Endothelial cell of umbilical vein (primary cell): ENCODE results near the gene DPH6. TPM values are rescaled to one million over a fixed set of nuclear protein-coding genes. Genes with fewer than 3 reads are reported as not detected.

ENCODE experiments used
- BruUV-seq: library from RNA; stranded (reverse); fragments of 400-500 nt; replicated peaks from 2 replicates; lab custom pipeline; 2021; lab: Mats Ljungman, UMichigan
- CTCF ChIA-PET: fragments of 300-600, 350-600 bp; sonication (Branson Sonifier 250); formaldehyde crosslinking; loops from one replicate; lab custom pipeline; 2021; ENCODE audit warnings: antibody characterized with exemption, inconsistent platforms; lab: Charles Lee
- POLR2A ChIA-PET: fragments of 300-600, 350-600 bp; sonication (Branson Sonifier 250); formaldehyde crosslinking; loops from one replicate; lab custom pipeline; 2021; ENCODE audit warnings: antibody characterized with exemption, inconsistent platforms; lab: Charles Lee
- DNase-seq: peaks from one replicate; pipeline ENCODE4 v3.0.0-alpha.2; 2011; ENCODE audit warnings: low read depth, low spot score
- FAIRE-seq: peaks from 2 replicates; lab custom pipeline; 2011; peaks lifted over from hg19 to GRCh38; lab: Jason Lieb, UNC
- H2AFZ ChIP-seq: 2 replicates; pipeline ENCODE4 v1.6.0; 2012; ENCODE audit warnings: low read depth, low read length, control low read depth, inconsistent platforms
- H3K27ac ChIP-seq: 2 replicates; pipeline ENCODE4 v1.5.1; 2011; ENCODE audit warnings: low read depth, mild to moderate bottlenecking, control low read depth, low read length, moderate library complexity; ENCODE audit not compliant: insufficient read depth
- H3K27me3 ChIP-seq, 2 experiments: 2 replicates each; pipeline versions ENCODE4 v1.6.0 to v1.6.1; 2011; ENCODE audit warnings: low read length in 2 of 2, mixed read lengths in 1 of 2; ENCODE audit not compliant: control insufficient read depth in 2 of 2, insufficient read depth in 2 of 2
- H3K36me3 ChIP-seq, 2 experiments: 2 replicates in 1 of 2; 3 replicates in 1 of 2; pipeline ENCODE4 v1.5.1; 2011; ENCODE audit warnings: low read length in 2 of 2, mild to moderate bottlenecking in 1 of 2, moderate library complexity in 1 of 2; ENCODE audit not compliant: control insufficient read depth in 2 of 2, insufficient read depth in 2 of 2; ENCODE audit errors: extremely low read depth in 1 of 2
- H3K4me1 ChIP-seq: 3 replicates; pipeline ENCODE4 v1.5.1; 2011; ENCODE audit warnings: mild to moderate bottlenecking, low read length; ENCODE audit not compliant: control insufficient read depth, insufficient read depth; ENCODE audit errors: extremely low read depth
- H3K4me2 ChIP-seq: 2 replicates; pipeline ENCODE4 v1.6.1; 2011; ENCODE audit warnings: low read length, control low read depth, mixed read lengths; ENCODE audit not compliant: insufficient read depth
- H3K4me3 ChIP-seq, 3 experiments: fragments of 200-600 bp in 1 of 3; sonication (generic), shearing (Covaris generic) in 1 of 3; replicated peaks in 1 of 3; 2 replicates each; pipeline ENCODE4 v1.5.1; 2011 to 2016; ENCODE audit warnings: control low read depth in 3 of 3, low read length in 3 of 3, mild to moderate bottlenecking in 2 of 3, inconsistent platforms in 1 of 3, low read depth in 1 of 3, moderate library complexity in 1 of 3; ENCODE audit not compliant: insufficient read depth in 1 of 3
- H3K79me2 ChIP-seq: 2 replicates; pipeline ENCODE4 v1.6.0; 2012; ENCODE audit warnings: low read length, inconsistent platforms; ENCODE audit not compliant: control insufficient read depth, insufficient read depth
- H3K9ac ChIP-seq: replicated peaks from 2 replicates; pipeline ENCODE3; 2011; ENCODE audit warnings: low read length, control low read depth; ENCODE audit not compliant: insufficient read depth; ENCODE audit errors: extremely low read depth
- H3K9me1 ChIP-seq: replicated peaks from 3 replicates; pipeline ENCODE4 v1.6.0; 2011; ENCODE audit warnings: mild to moderate bottlenecking, low read length; ENCODE audit not compliant: control insufficient read depth, insufficient read depth; ENCODE audit errors: extremely low read depth
- H3K9me3 ChIP-seq: replicated peaks from 2 replicates; pipeline ENCODE4 v1.5.1; 2012; ENCODE audit warnings: low read length, inconsistent platforms; ENCODE audit not compliant: control insufficient read depth, insufficient read depth
- H4K20me1 ChIP-seq: replicated peaks from 2 replicates; pipeline ENCODE3; 2011; ENCODE audit warnings: mild to moderate bottlenecking, low read length; ENCODE audit not compliant: control insufficient read depth, insufficient read depth; ENCODE audit errors: extremely low read depth
- EZH2 ChIP-seq: IDR thresholded peaks from 2 replicates; pipeline ENCODE4 v1.6.1; 2012; ENCODE audit warnings: borderline replicate concordance, low read depth, mild to moderate bottlenecking, moderate library complexity, low read length, inconsistent platforms; ENCODE audit not compliant: severe bottlenecking
- FOS ChIP-seq: IDR thresholded peaks from 2 replicates; pipeline ENCODE4 v1.6.1; 2011; ENCODE audit warnings: mild to moderate bottlenecking, low read length, moderate library complexity, borderline replicate concordance; ENCODE audit not compliant: insufficient read depth
- GATA2 ChIP-seq: IDR thresholded peaks from 2 replicates; pipeline ENCODE4 v1.7.0; 2011; ENCODE audit warnings: low read depth, mild to moderate bottlenecking, moderate library complexity, mixed read lengths, low read length; ENCODE audit not compliant: insufficient read length, insufficient read depth
- JUN ChIP-seq: IDR thresholded peaks from 2 replicates; pipeline ENCODE4 v1.6.1; 2011; ENCODE audit warnings: borderline replicate concordance, low read depth; ENCODE audit not compliant: insufficient read length, insufficient read depth
- MYC ChIP-seq: IDR thresholded peaks from one replicate; pipeline ENCODE4 v1.6.1; 2011; ENCODE audit warnings: mild to moderate bottlenecking, low read depth, low read length
- POLR2A ChIP-seq: IDR thresholded peaks from 2 replicates; pipeline ENCODE4 v1.6.1; 2012; ENCODE audit warnings: low read depth, mild to moderate bottlenecking, control low read depth, low read length
- POLR2AphosphoS5 ChIP-seq: IDR thresholded peaks from 2 replicates; pipeline ENCODE4 v1.6.1; 2012; ENCODE audit warnings: low read depth, mild to moderate bottlenecking, control low read depth, low read length, moderate library complexity; ENCODE audit not compliant: insufficient read depth
- dilution Hi-C: fragments of 300-500 bp; cut with MboI; formaldehyde crosslinking; loops from one replicate; pipeline ENCODE4 v1.15.0; 2019; ENCODE audit warnings: low sequenced_read_pairs; ENCODE audit not compliant: extremely low pct_ligation_motif_present
- intact Hi-C: fragments of 100-400 bp; cut with micrococcal nuclease; formaldehyde crosslinking; loops from one replicate; pipeline ENCODE4 v1.10.0; 2022
- polyA plus RNA-seq, 4 experiments: library from polyadenylated mRNA; depleted of rRNA in 3 of 4; stranded (reverse) in 3 of 4; unstranded in 1 of 4; fragments of >200 nt; gene quantifications; 2 replicates each; pipeline versions ENCODE4 v1.2.1 to v1.2.3, GENCODE V29; 2011 to 2012; ENCODE audit warnings: missing spikeins in 1 of 4
- total RNA-seq: library from RNA; stranded (reverse); gene quantifications from 2 replicates; pipeline ENCODE4 v1.2.3, GENCODE V29; 2021
- TF ChIP-seq, protein P1 (sequence below), 2 donors: IDR thresholded peaks; 1 replicate in 1 of 2; 2 replicates in 1 of 2; pipeline ENCODE4 v1.5.1; 2011; ENCODE audit warnings: low read length in 2 of 2, mild to moderate bottlenecking in 2 of 2, moderate library complexity in 2 of 2, control low read depth in 1 of 2, inconsistent platforms in 1 of 2, low read depth in 1 of 2; ENCODE audit not compliant: insufficient read depth in 1 of 2; ENCODE audit errors: extremely low read depth in 1 of 2
- TF ChIP-seq, protein P2 (sequence below): IDR thresholded peaks from 2 replicates; pipeline ENCODE4 v1.6.1; 2011; ENCODE audit not compliant: insufficient read depth, insufficient read length

DPH6 gene
- total and polyA plus RNA-seq, 2 donors (not counting 3 experiments of a cell fraction or from before 2014, with no cell fraction given): 4.6 to 10.1 TPM

DNA sequence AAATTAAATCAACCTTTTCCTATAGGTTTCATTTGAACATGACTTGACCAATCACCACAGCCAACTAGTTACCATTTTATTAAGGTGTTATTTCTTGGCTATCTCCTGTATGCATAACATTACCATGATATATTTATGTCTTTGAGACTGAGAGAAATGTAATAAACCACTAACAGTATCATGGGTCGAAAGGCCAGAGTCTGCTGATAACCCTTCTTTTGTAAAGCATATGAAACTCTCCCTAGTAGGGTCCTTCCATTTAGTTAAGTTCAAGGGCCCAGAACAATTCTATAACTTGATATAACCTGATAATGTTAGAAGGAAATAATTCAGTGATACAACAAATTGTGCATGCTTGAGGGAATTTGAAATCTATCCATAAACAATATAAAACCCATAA lies 14.3 kb upstream of the DPH6 start:
- no TSS peak for BruUV-seq
- dilution Hi-C loops (no loop called here), intact Hi-C loops (no loop called here)
- Histone ChIP-seq H3K27ac (no peak overlapping the region), H3K9ac (no peak overlapping the region), H3K79me2 (no peaks in the 10 kb centered on the region), H3K36me3 (no peaks in the 10 kb centered on the region), H3K27me3 (no peaks in the 10 kb centered on the region), H3K9me1 (no peaks in the 10 kb centered on the region), H3K4me2 (no peak overlapping the region), H3K4me1 (no peaks in the 10 kb centered on the region), H3K4me3 (no peak overlapping the region), H4K20me1 (no peaks in the 10 kb centered on the region), H3K9me3 (no peaks in the 10 kb centered on the region), H2AFZ (no peak overlapping the region)
- CTCF ChIA-PET: no interaction called here
- no peak for TF ChIP-seq POLR2A
- no peak for TF ChIP-seq JUN
- TF ChIP-seq MYC: no peak
- no peak for TF ChIP-seq FOS
- TF ChIP-seq POLR2AphosphoS5: no peak
- TF ChIP-seq, protein P1, sequence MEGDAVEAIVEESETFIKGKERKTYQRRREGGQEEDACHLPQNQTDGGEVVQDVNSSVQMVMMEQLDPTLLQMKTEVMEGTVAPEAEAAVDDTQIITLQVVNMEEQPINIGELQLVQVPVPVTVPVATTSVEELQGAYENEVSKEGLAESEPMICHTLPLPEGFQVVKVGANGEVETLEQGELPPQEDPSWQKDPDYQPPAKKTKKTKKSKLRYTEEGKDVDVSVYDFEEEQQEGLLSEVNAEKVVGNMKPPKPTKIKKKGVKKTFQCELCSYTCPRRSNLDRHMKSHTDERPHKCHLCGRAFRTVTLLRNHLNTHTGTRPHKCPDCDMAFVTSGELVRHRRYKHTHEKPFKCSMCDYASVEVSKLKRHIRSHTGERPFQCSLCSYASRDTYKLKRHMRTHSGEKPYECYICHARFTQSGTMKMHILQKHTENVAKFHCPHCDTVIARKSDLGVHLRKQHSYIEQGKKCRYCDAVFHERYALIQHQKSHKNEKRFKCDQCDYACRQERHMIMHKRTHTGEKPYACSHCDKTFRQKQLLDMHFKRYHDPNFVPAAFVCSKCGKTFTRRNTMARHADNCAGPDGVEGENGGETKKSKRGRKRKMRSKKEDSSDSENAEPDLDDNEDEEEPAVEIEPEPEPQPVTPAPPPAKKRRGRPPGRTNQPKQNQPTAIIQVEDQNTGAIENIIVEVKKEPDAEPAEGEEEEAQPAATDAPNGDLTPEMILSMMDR (IDR thresholded peaks at IDR 0.05; ENCODE audit: extremely low read depth in 1 of 2, insufficient read depth in 1 of 2, low read depth in 1 of 2, low read length in 2 of 2): no peak
- no peak for TF ChIP-seq GATA2
- TF ChIP-seq EZH2: no peak
- TF ChIP-seq, protein P2, sequence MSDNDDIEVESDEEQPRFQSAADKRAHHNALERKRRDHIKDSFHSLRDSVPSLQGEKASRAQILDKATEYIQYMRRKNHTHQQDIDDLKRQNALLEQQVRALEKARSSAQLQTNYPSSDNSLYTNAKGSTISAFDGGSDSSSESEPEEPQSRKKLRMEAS: no peak
- POLR2A ChIA-PET: no interaction called here
- DNase-seq (no peak), FAIRE-seq (no peak)
